Measurements from ENCODE around the gene CIP2A. TPM values are rescaled to one million over a fixed set of nuclear protein-coding genes. Genes with fewer than 3 reads are reported as not detected.

CIP2A gene
- total RNA-seq, 1 donor from 2014 or later: 8.6 TPM

DNA sequence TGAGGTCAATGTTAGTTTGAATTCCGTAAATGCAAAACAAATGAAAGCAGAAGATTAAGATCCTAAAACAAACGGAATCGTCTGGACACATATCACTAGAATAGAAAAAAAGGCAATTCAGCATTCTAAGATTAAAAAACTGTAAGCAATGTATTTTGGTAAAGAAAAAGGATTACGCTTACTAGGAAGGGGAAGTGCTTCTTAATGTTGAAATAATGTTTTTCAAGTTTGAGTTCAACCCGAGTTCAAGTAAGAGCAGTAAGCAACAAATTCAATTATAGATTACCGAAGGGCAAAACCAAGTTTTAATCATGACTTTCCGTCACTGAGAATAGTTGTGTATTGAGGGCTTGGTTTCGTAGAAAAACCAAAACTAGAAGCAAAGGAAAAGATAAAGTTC is 637 bp downstream of the CIP2A start:
- no peaks in the 10 kb centered on the region for H3K9me3 Mint-ChIP-seq (ENCODE audit: unreplicated experiment)
- H3K9me3 ChIP-seq (ENCODE audit: insufficient read depth, low read depth, low read length): no peaks in the 10 kb centered on the region
- peak overlapping the region; percentile 98 for H3K4me3 ChIP-seq (ENCODE audit: insufficient read depth, low read depth, low read length)
- peaks cover 13% of the 10 kb centered on the region for H3K4me1 Mint-ChIP-seq (ENCODE audit: low read depth, unreplicated experiment)
- DNase-seq (ENCODE audit: low read depth) (no peak), FAIRE-seq (peak; percentile 23)
- no peaks in the 10 kb centered on the region for H3K36me3 ChIP-seq (ENCODE audit: insufficient read depth, low read length)
- H3K27me3 Mint-ChIP-seq (ENCODE audit: low read depth, unreplicated experiment): no peaks in the 10 kb centered on the region
- H2AFZ ChIP-seq (ENCODE audit: low read depth, low read length): peak overlapping the region; percentile 95
- H3K9ac ChIP-seq (ENCODE audit: low read length): peak overlapping the region; percentile 96
- H3K27ac Mint-ChIP-seq (ENCODE audit: unreplicated experiment): peak overlapping the region; percentile 99
- H3K79me2 ChIP-seq (ENCODE audit: insufficient read depth, low read length): peaks cover 64% of the 10 kb centered on the region
- H3K4me2 ChIP-seq (ENCODE audit: low read length): peak overlapping the region; percentile 89
- peak overlapping the region; percentile 99 for H3K27ac ChIP-seq (ENCODE audit: low read depth, low read length)
- H4K20me1 ChIP-seq (ENCODE audit: insufficient read depth, low read length): no peaks in the 10 kb centered on the region
- H3K27me3 ChIP-seq (ENCODE audit: insufficient read depth, low read length): no peaks in the 10 kb centered on the region
- peaks cover 7% of the 10 kb centered on the region for H3K4me1 ChIP-seq (ENCODE audit: insufficient read depth, low read length)
- TF ChIP-seq, protein P1, sequence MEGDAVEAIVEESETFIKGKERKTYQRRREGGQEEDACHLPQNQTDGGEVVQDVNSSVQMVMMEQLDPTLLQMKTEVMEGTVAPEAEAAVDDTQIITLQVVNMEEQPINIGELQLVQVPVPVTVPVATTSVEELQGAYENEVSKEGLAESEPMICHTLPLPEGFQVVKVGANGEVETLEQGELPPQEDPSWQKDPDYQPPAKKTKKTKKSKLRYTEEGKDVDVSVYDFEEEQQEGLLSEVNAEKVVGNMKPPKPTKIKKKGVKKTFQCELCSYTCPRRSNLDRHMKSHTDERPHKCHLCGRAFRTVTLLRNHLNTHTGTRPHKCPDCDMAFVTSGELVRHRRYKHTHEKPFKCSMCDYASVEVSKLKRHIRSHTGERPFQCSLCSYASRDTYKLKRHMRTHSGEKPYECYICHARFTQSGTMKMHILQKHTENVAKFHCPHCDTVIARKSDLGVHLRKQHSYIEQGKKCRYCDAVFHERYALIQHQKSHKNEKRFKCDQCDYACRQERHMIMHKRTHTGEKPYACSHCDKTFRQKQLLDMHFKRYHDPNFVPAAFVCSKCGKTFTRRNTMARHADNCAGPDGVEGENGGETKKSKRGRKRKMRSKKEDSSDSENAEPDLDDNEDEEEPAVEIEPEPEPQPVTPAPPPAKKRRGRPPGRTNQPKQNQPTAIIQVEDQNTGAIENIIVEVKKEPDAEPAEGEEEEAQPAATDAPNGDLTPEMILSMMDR (IDR thresholded peaks at IDR 0.05; ENCODE audit: insufficient read depth, low read depth, low read length): no peak
- no peak for TF ChIP-seq EZH2 (IDR thresholded peaks at IDR 0.05; ENCODE audit: insufficient read depth, low read length)
- peak overlapping the region; percentile 99 for H3K4me3 Mint-ChIP-seq (ENCODE audit: unreplicated experiment)
- H3K36me3 Mint-ChIP-seq (ENCODE audit: low read depth, unreplicated experiment): no peaks in the 10 kb centered on the region

DNA sequence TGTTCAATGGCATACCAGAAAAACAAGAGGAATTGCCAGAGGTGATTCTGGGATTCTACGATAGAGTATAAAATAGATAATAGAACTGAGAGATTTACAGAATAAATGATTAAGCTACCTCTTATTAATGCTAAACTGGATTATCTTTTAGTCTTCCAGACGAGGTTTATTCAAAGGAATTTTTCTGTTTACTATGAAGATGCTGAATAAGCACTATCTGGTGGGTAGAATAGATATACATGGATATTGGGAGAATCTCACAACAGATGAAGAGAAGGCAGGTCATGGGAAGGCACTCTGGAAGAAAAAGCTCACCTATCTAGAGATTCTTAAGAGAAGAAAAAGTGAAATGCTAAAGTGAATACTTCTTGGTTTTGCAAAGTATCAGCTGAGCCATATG is 11.2 kb downstream of the CIP2A start:
- Mint-ChIP-seq H3K4me3 (ENCODE audit: unreplicated experiment) (no peak overlapping the region), H3K27ac (ENCODE audit: unreplicated experiment) (no peak overlapping the region), H3K27me3 (ENCODE audit: low read depth, unreplicated experiment) (no peaks in the 10 kb centered on the region), H3K36me3 (ENCODE audit: low read depth, unreplicated experiment) (peaks cover 1% of the 10 kb centered on the region), H3K4me1 (ENCODE audit: low read depth, unreplicated experiment) (no peaks in the 10 kb centered on the region), H3K9me3 (ENCODE audit: unreplicated experiment) (no peaks in the 10 kb centered on the region)
- Histone ChIP-seq H2AFZ (ENCODE audit: low read depth, low read length) (no peak overlapping the region), H3K4me1 (ENCODE audit: insufficient read depth, low read length) (no peaks in the 10 kb centered on the region), H3K4me3 (ENCODE audit: insufficient read depth, low read depth, low read length) (no peak overlapping the region), H4K20me1 (ENCODE audit: insufficient read depth, low read length) (no peaks in the 10 kb centered on the region), H3K27me3 (ENCODE audit: insufficient read depth, low read length) (no peaks in the 10 kb centered on the region), H3K9me3 (ENCODE audit: insufficient read depth, low read depth, low read length) (no peaks in the 10 kb centered on the region), H3K9ac (ENCODE audit: low read length) (no peak overlapping the region), H3K79me2 (ENCODE audit: insufficient read depth, low read length) (peaks cover 7% of the 10 kb centered on the region), H3K36me3 (ENCODE audit: insufficient read depth, low read length) (peaks cover 20% of the 10 kb centered on the region), H3K4me2 (ENCODE audit: low read length) (no peak overlapping the region), H3K27ac (ENCODE audit: low read depth, low read length) (no peak overlapping the region)
- FAIRE-seq: no peak
- no peak for TF ChIP-seq EZH2 (IDR thresholded peaks at IDR 0.05; ENCODE audit: insufficient read depth, low read length)
- TF ChIP-seq, protein P1 (IDR thresholded peaks at IDR 0.05; ENCODE audit: insufficient read depth, low read depth, low read length): no peak
- no peak for DNase-seq (ENCODE audit: low read depth)

DNA sequence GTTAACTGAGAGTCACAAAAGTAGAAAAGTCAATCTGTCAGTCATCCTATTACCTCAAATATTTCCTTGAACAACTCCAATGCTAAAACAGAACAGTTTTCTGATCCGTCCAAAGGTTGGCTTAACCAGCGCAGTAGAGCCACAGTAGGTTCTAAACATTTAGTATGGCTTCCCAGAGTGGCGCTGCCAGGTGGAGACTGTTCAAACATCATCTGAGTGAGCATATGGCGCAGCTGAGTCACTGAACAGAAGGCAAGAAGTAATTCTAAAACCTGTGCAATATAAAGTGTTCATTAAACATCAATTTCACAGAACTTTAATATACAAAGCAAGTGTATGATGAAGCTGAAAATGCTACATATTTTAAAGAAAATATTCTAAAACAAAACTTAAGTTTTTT is 19.9 kb downstream of the CIP2A start:
- H3K4me1 Mint-ChIP-seq (ENCODE audit: low read depth, unreplicated experiment): no peaks in the 10 kb centered on the region
- Histone ChIP-seq H3K9ac (ENCODE audit: low read length) (no peak overlapping the region), H3K27me3 (ENCODE audit: insufficient read depth, low read length) (no peaks in the 10 kb centered on the region), H2AFZ (ENCODE audit: low read depth, low read length) (no peak overlapping the region), H3K4me3 (ENCODE audit: insufficient read depth, low read depth, low read length) (no peak overlapping the region), H3K4me2 (ENCODE audit: low read length) (no peak overlapping the region), H3K79me2 (ENCODE audit: insufficient read depth, low read length) (no peaks in the 10 kb centered on the region), H3K36me3 (ENCODE audit: insufficient read depth, low read length) (peaks cover 11% of the 10 kb centered on the region), H4K20me1 (ENCODE audit: insufficient read depth, low read length) (no peaks in the 10 kb centered on the region), H3K9me3 (ENCODE audit: insufficient read depth, low read depth, low read length) (no peaks in the 10 kb centered on the region), H3K27ac (ENCODE audit: low read depth, low read length) (no peak overlapping the region), H3K4me1 (ENCODE audit: insufficient read depth, low read length) (no peaks in the 10 kb centered on the region)
- TF ChIP-seq, protein P1 (IDR thresholded peaks at IDR 0.05; ENCODE audit: insufficient read depth, low read depth, low read length): no peak
- no peak for TF ChIP-seq EZH2 (IDR thresholded peaks at IDR 0.05; ENCODE audit: insufficient read depth, low read length)
- H3K27me3 Mint-ChIP-seq (ENCODE audit: low read depth, unreplicated experiment): no peaks in the 10 kb centered on the region
- H3K27ac Mint-ChIP-seq (ENCODE audit: unreplicated experiment): no peak overlapping the region
- FAIRE-seq: no peak
- H3K36me3 Mint-ChIP-seq (ENCODE audit: low read depth, unreplicated experiment): peaks cover 4% of the 10 kb centered on the region
- H3K4me3 Mint-ChIP-seq (ENCODE audit: unreplicated experiment): no peak overlapping the region
- no peaks in the 10 kb centered on the region for H3K9me3 Mint-ChIP-seq (ENCODE audit: unreplicated experiment)
- DNase-seq (ENCODE audit: low read depth): no peak

Measured in astrocyte (in vitro differentiated cells and primary cell).